Osteoblast (primary cell): ENCODE data around the gene ZSCAN26. TPM values are rescaled to one million over a fixed set of nuclear protein-coding genes. Genes with fewer than 3 reads are reported as not detected.
"Not testable (repeated sequence)": the region's sequence is repeated elsewhere in the genome, so short reads cannot be mapped to it uniquely, and the experiment has no call there.

Experiments used
- DNase-seq: peaks from one replicate; pipeline ENCODE4 v3.0.0; 2011; ENCODE audit warnings: low spot score, mixed read lengths; ENCODE audit not compliant: insufficient read length; ENCODE audit errors: missing footprints
- H2AFZ ChIP-seq: 2 replicates; pipeline ENCODE4 v1.6.0; 2011; ENCODE audit warnings: mild to moderate bottlenecking, low read length
- H3K27ac ChIP-seq: 2 replicates; pipeline ENCODE4 v1.5.1; 2011; ENCODE audit warnings: mild to moderate bottlenecking, low read depth, low read length, moderate library complexity
- H3K27me3 ChIP-seq: 2 replicates; pipeline ENCODE4 v1.6.0; 2012; ENCODE audit warnings: mild to moderate bottlenecking, control low read depth, inconsistent platforms, low read length, moderate library complexity; ENCODE audit not compliant: insufficient read depth
- H3K36me3 ChIP-seq: 2 replicates; pipeline ENCODE4 v1.5.1; 2011; ENCODE audit warnings: mild to moderate bottlenecking, low read length, control low read depth, moderate library complexity; ENCODE audit not compliant: insufficient read depth
- H3K4me1 ChIP-seq: 2 replicates; pipeline ENCODE4 v1.5.1; 2011; ENCODE audit warnings: mild to moderate bottlenecking, low read length, control low read depth, moderate library complexity; ENCODE audit not compliant: insufficient read depth
- H3K4me2 ChIP-seq: 2 replicates; pipeline ENCODE4 v1.6.0; 2011; ENCODE audit warnings: mild to moderate bottlenecking, low read length; ENCODE audit not compliant: insufficient read depth
- H3K4me3 ChIP-seq: fragments of 200-600 bp; sonication (generic); 3 replicates; pipeline ENCODE4 v1.5.1; 2012; ENCODE audit warnings: mild to moderate bottlenecking, low read length, inconsistent platforms; ENCODE audit not compliant: insufficient read depth
- H3K79me2 ChIP-seq: 2 replicates; pipeline ENCODE4 v1.6.0; 2012; ENCODE audit warnings: mild to moderate bottlenecking, low read length, control low read depth, inconsistent platforms; ENCODE audit not compliant: insufficient read depth
- H3K9me3 ChIP-seq: 2 replicates; pipeline ENCODE4 v1.5.1; 2011; ENCODE audit warnings: low read depth, low read length, control low read depth
- H4K20me1 ChIP-seq: 2 replicates; pipeline ENCODE4 v1.6.0; 2012; ENCODE audit warnings: mild to moderate bottlenecking, low read length, control low read depth; ENCODE audit not compliant: insufficient read depth
- total RNA-seq: library from RNA; depleted of rRNA; stranded (reverse); fragments of >200 nt; gene quantifications from 2 replicates; pipeline ENCODE4 v1.2.3, GENCODE V29; 2012
- TF ChIP-seq, protein P1 (sequence below): IDR thresholded peaks from 2 replicates; pipeline ENCODE4 v1.5.1; 2011; ENCODE audit warnings: mild to moderate bottlenecking, low read depth, low read length, moderate library complexity; ENCODE audit errors: extremely low read depth

The ZSCAN26 gene
- total RNA-seq, 1 donor, result 15.2 TPM

DNA sequence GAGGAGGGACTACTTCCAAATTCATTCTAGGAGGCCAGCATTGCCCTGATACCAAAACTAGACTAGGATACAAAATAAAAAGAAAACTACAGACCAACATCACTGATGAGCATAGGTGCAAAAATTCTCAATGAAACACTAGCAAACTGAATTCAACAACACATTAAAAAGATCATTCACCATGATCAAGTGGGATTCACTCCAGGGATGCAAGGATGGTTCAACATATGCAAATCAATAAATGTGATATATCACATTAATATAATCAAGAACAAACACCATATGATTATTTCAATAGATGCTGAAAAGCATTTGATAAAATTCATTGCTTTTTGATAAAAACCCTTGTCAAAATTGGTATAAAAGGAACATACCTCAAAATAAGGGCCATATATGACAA, 24.6 kb downstream of the ZSCAN26 start:
- no peak overlapping the region for H2AFZ ChIP-seq
- no peaks in the 10 kb centered on the region for H3K4me1 ChIP-seq
- H3K4me2 ChIP-seq, result no peak overlapping the region
- H3K79me2 ChIP-seq, result no peaks in the 10 kb centered on the region
- H3K27me3 ChIP-seq, result no peaks in the 10 kb centered on the region
- no peaks in the 10 kb centered on the region for H3K36me3 ChIP-seq
- no peaks in the 10 kb centered on the region for H4K20me1 ChIP-seq
- no peak for DNase-seq
- H3K4me3 ChIP-seq, result no peak overlapping the region
- no peak overlapping the region for H3K27ac ChIP-seq
- TF ChIP-seq, protein P1, sequence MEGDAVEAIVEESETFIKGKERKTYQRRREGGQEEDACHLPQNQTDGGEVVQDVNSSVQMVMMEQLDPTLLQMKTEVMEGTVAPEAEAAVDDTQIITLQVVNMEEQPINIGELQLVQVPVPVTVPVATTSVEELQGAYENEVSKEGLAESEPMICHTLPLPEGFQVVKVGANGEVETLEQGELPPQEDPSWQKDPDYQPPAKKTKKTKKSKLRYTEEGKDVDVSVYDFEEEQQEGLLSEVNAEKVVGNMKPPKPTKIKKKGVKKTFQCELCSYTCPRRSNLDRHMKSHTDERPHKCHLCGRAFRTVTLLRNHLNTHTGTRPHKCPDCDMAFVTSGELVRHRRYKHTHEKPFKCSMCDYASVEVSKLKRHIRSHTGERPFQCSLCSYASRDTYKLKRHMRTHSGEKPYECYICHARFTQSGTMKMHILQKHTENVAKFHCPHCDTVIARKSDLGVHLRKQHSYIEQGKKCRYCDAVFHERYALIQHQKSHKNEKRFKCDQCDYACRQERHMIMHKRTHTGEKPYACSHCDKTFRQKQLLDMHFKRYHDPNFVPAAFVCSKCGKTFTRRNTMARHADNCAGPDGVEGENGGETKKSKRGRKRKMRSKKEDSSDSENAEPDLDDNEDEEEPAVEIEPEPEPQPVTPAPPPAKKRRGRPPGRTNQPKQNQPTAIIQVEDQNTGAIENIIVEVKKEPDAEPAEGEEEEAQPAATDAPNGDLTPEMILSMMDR, result no peak
- no peaks in the 10 kb centered on the region for H3K9me3 ChIP-seq

DNA sequence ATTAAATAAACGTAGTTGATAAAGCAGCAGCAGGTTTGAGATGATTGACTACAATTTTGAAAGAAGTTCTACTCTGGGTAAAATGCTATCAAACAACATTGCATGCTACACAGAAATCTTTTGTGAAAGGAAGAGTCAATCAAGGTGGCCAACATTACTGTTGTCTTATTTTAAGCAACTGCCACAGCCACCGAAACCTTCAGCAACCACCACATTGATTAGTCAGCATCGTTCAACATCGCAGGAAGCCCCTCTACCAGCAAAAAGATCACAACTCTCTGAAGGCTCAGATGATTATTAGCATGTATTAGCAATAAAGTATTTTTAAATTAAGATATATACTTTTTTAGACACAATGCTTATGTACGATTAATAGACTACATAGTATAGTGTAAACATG, 28.4 kb downstream of the ZSCAN26 start:
- TF ChIP-seq, protein P1, result no peak
- Histone ChIP-seq H3K27ac (no peak overlapping the region), H3K9me3 (no peaks in the 10 kb centered on the region), H3K4me3 (no peak overlapping the region), H3K4me1 (no peaks in the 10 kb centered on the region), H3K27me3 (no peaks in the 10 kb centered on the region), H3K36me3 (no peaks in the 10 kb centered on the region), H3K79me2 (no peaks in the 10 kb centered on the region), H2AFZ (no peak overlapping the region), H3K4me2 (no peak overlapping the region), H4K20me1 (no peaks in the 10 kb centered on the region)
- DNase-seq, result no peak

DNA sequence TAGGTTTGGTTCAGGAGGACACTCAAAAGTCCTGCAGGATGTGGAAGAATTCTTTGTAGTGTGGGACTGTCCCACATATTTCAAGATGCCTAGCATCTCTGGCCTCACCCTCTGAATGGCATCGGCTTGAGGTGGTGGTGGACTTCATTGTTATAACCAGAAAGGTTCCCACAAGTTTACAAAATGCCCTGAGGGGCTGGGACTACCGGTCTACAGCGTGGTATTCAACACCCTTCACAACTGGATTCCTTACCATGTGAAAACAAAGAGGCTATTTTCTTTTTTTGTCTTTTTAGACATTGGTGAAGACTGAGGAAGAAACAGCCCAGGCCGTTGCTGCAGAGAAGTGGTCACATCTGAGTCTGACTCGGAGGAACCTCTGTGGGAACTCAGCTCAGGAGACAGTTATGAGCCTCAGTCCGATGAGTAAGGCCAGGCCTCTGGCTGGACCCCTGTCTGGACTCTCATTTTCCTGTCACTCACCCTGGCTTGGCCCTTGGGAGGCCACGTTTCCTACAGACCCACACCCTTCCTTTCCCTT, 29.6 kb downstream of the ZSCAN26 start:
- H3K4me3 ChIP-seq, result no peak overlapping the region
- DNase-seq, result no peak
- no peak overlapping the region for H2AFZ ChIP-seq
- no peaks in the 10 kb centered on the region for H4K20me1 ChIP-seq
- no peaks in the 10 kb centered on the region for H3K36me3 ChIP-seq
- TF ChIP-seq, protein P1, result no peak
- no peaks in the 10 kb centered on the region for H3K4me1 ChIP-seq
- H3K9me3 ChIP-seq, result no peaks in the 10 kb centered on the region
- no peak overlapping the region for H3K4me2 ChIP-seq
- H3K27me3 ChIP-seq, result no peaks in the 10 kb centered on the region
- H3K27ac ChIP-seq, result no peak overlapping the region
- H3K79me2 ChIP-seq, result no peaks in the 10 kb centered on the region

DNA sequence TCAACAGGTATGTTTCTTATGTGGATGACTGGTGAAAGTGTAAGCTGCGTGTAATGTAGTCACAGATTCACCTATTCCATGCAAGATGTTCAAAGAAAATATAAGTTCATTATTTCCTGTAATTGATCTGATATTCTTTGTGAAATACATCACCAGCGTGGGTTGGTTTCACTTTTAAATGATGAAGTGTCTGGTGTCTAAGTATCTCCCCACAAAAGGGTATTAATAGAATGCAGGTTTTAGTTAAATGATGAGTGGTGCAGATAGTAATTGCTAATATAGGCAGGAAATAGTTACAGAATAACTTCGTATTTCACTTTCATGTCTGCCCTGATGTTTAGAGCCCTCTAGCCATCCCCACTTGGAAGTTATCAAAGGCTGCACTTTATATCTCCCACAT, 36.6 kb downstream of the ZSCAN26 start:
- no peak overlapping the region for H2AFZ ChIP-seq
- no peak overlapping the region for H3K4me2 ChIP-seq
- H3K9me3 ChIP-seq, result no peaks in the 10 kb centered on the region
- no peak overlapping the region for H3K4me3 ChIP-seq
- TF ChIP-seq, protein P1, result no peak
- no peaks in the 10 kb centered on the region for H3K36me3 ChIP-seq
- no peak for DNase-seq
- no peaks in the 10 kb centered on the region for H3K79me2 ChIP-seq
- no peaks in the 10 kb centered on the region for H3K4me1 ChIP-seq
- no peak overlapping the region for H3K27ac ChIP-seq
- H3K27me3 ChIP-seq, result no peaks in the 10 kb centered on the region
- no peaks in the 10 kb centered on the region for H4K20me1 ChIP-seq

DNA sequence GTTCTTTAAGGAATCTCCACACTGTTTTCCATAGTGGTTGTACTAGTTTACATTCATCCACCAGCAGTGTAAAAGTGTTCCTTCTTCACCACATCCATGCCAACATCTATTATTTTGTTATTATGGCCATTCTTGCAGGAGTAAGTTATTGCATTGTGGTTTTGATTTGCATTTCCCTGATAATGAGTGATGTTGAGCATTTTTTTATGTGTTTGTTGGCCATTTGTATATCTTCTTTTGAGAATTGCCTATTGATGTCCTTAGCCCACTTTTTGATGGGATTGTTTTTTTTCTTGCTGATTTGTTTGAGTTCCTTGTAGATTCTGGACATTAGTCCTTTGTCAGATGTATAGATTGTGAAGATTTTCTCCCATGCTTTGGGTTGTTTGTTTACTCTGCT, 39.4 kb downstream of the ZSCAN26 start:
- not testable (repeated sequence) for H4K20me1 ChIP-seq, H3K4me2 ChIP-seq, H3K36me3 ChIP-seq, DNase-seq, H2AFZ ChIP-seq, H3K9me3 ChIP-seq, H3K27me3 ChIP-seq, H3K27ac ChIP-seq, H3K4me3 ChIP-seq, H3K79me2 ChIP-seq, H3K4me1 ChIP-seq
